HG03097 (cell line): ENCODE measurements around the gene PPFIA2.
"Not testable (repeated sequence)": the region's sequence is repeated elsewhere in the genome, so short reads cannot be mapped to it uniquely, and the experiment has no call there.

ENCODE experiments used
- ATAC-seq: cut with Tn5 transposase; IDR thresholded peaks from one replicate; pipeline ENCODE4 v1.9.1; 2021; ENCODE audit not compliant: unreplicated experiment, low FRiP score

The PPFIA2 gene

DNA sequence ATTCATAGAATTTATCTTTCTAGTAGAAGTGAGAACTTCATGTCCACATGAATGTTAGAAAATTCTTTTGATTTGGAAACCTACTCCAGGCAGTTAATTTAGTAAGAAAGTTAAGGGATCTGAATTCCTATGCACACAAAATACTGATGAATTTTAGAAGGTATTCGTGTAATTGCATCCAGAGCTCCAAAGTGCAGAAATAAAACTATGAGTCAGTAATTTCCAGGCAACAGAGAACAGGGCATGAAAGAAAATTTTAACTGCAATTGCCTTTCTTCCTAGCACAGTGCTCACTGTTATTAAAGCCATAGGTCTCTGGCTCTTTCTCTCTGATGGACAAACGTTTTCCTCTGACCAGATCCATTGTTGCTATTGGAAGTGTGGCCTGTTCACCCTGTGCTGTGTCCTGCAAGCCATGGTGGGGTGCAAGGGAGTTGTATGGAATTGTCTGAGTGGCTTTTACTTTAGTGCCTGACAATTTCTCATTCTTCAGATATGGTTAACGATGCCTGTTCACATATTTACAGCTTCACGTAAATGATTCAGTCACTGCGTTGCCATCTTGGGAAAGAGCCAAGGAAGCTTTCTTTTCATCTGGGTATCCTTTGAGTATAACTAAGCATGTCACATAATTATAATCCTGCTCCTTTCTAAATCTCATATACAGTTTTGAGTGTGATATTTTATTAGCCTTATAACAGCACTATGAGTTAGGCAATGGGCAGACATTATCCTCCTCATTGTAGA lies 536.1 kb downstream of the PPFIA2 start:
- ATAC-seq = no peak

DNA sequence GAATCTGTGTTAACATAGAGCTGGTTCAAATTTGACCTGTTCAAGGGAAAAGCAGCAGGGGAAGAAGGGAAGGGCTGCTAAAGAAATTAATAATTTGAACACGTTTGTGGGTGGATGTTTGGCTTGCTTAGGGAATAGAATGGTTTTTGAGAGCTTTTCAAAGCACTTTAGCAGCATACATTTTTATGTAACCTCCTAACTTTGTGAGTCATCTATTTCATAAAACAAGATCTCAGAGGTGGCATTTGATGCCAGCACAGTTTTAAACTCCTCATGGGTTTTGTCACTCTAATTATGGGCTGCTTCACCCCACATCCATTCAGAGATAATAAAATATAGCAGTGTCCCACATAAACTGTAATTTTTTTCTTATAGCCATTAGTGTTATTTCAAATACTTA lies 537.5 kb downstream of the PPFIA2 start:
- ATAC-seq = no peak

DNA sequence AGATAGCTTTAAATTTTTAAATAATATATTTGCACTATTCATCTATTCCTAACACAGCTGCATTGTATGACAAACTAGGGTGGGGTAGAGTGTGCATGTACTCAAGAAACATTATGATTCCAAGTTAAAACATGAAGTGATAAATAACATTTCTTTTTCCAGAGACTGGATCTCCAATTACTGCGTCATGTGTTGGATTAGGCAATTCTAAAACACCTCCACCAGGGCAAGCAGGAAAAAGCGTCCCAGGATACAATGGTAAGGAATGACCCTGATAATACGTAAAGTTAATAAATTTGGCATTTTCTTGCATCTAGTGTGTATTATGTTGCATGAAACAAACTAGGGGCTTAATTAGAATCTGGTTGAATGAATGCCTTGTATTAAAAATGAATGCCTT lies 542.4 kb downstream of the PPFIA2 start:
- no peak for ATAC-seq

DNA sequence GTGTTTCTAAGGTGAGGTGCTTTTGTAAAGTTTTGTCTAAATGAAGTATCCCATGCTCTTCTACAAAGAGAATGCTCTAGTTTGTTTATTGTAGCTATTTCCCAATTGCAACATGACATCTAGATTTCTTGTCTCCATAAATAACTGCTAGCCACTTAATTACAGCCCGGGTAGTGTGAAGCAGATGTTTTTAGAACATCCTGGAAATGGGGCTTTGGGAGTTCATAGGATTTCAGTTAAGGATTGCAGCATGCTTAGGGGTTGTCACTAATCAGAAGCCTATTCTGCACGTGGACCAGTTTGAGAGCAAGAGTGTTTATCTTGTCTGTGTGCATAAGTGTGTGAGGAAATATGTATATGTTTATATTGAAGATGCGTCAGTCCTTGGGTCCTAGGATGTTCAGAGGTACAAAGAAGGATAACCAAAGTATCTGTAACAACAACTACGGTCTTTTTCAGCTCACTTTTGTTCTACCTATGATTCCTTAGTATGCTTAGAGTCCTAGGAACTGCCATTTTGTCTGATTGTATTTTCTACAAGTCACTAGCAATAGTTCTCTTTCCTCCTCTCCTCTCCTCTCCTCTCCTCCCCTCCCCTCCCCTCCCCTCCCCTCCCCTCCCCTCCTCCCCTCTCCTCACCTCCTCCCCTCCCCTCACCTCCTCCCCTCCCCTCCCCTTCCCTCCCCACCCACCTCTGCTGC lies 546.0 kb downstream of the PPFIA2 start:
- ATAC-seq = no peak

DNA sequence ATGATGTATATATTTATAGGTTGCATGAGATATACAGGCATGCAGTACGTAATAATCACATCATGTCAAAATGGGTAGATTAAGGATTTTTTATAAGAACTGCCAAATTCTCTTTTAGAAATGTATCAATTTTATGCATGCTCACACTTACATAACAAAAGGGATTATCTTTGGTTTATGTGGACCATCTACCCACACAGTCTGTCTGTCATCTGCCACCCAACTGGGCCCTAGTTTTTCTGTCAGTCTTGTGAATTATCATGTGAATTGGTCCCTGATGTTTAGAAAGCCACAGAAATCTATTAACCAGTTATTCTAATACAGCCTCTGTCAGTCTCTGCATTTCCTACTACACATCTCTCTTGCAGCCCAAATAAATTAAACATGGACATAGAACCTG lies 547.8 kb downstream of the PPFIA2 start:
- no peak for ATAC-seq

DNA sequence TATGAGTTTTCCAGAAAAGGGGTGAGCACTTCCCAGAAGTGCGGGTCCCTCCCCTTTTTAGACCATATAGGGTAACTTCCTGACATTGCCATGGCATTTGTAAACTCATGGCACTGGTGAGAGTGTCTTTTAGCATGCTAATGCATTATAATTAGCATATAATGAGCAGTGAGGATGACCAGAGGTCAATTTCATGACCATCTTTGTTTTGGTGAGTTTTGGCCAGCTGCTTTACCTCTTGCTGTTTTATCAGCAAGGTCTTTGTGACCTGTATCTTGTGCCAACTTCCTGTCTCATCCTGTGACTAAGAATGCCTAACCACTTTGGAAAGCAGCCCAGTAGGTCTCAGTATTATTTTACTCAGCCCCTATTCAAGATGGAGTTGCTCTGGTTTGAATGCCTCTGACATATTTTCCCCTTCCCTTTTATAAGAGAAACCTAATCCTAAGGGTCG lies 549.4 kb downstream of the PPFIA2 start:
- not testable (repeated sequence) for ATAC-seq

DNA sequence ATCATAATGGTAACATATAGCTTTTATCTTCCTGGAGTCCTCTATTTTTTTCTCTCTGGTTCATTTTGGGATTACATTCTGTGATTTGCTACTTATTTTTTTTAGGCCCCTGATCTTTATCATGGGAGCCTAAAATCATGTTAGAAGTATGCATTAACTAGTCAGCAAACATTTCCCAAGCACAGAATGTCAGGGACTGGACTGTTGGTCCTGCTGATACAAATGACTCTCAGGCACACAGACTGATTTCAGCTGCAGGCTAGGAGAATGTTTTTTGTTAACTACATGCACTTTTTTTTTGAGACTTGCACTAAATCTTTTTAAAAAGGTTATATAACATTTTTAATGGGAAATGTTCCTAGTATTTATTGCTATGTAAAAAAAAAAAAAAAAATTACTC lies 550.1 kb downstream of the PPFIA2 start:
- no peak for ATAC-seq

DNA sequence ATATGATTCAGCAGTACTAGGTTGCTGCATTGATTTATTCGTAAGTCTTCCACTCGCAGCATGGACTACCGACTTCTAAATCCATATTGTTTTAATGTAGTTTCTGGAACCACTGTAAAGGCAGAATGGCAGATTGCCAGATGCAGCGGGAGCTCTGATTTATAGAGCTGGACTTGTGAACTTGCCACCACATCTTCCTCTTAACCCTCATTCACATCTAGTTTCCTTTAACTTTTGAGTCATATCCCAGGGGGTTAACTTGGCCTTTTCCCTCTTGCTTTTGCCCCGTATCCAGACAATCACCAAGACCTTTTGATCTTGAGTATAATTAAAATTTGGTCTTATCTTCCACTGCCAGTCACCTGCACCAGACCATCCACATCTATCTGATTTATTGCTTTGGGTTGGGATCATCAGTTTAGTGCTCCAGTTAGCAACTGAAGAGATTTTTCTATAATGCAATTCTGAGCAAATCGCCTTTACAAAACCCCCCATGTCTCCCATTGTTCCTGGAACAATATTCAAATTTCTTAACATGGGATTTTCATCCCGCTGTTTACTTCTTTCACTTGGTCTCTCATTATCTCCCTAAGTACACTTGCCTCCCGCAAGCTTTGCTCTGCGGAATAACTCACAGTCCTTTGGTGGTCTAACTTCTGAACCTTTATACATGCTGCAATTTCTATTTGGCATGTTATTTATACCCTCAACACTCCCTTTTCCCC lies 550.8 kb downstream of the PPFIA2 start:
- no peak for ATAC-seq
